CD4-positive, alpha-beta T cell (primary cell): ENCODE data around the gene TMEM233. TPM values are rescaled to one million over a fixed set of nuclear protein-coding genes. Genes with fewer than 3 reads are reported as not detected.

Experiments
- ATAC-seq: fragments of 200-7000 bp; cut with Tn5 transposase; one replicate; pipeline ENCODE4 v1.10.0; 2022; ENCODE audit warnings: mild to moderate bottlenecking; ENCODE audit not compliant: poor library complexity
- CTCF ChIA-PET: fragments of 350-600 bp; sonication (Branson Sonifier 250); formaldehyde crosslinking; loops from one replicate; lab custom pipeline; 2021; ENCODE audit warnings: antibody characterized with exemption, inconsistent platforms; lab: Charles Lee
- POLR2A ChIA-PET: fragments of 350-600 bp; sonication (Branson Sonifier 250); formaldehyde crosslinking; loops from one replicate; lab custom pipeline; 2021; ENCODE audit warnings: antibody characterized with exemption, inconsistent platforms; lab: Charles Lee
- DNase-seq, 14 experiments: peaks; one replicate each; pipeline ENCODE4 v3.0.0-alpha.2; 2013 to 2020; ENCODE audit warnings: mixed read lengths in 2 of 14
- H3K27ac ChIP-seq, 2 donors: one replicate each; pipeline versions ENCODE4 v1.5.1 to v1.7.0; 2013; ENCODE audit warnings: low read length in 2 of 2, low read depth in 1 of 2, mild to moderate bottlenecking in 1 of 2
- H3K27me3 ChIP-seq, 2 experiments: 1 replicate in 1 of 2; 2 replicates in 1 of 2; pipeline versions ENCODE4 v1.6.1 to v1.7.0; 2013; ENCODE audit warnings: low read length in 2 of 2, control low read depth in 1 of 2, mild to moderate bottlenecking in 1 of 2, moderate library complexity in 1 of 2; ENCODE audit not compliant: insufficient read depth in 2 of 2, control insufficient read depth in 1 of 2
- H3K36me3 ChIP-seq: one replicate; pipeline ENCODE4 v1.6.1; 2013; ENCODE audit warnings: low read length, control low read depth; ENCODE audit not compliant: insufficient read depth
- H3K4me1 ChIP-seq: one replicate; pipeline ENCODE4 v1.6.1; 2013; ENCODE audit warnings: low read length, control low read depth; ENCODE audit not compliant: insufficient read depth
- H3K4me3 ChIP-seq: one replicate; pipeline ENCODE4 v1.5.1; 2013; ENCODE audit warnings: mild to moderate bottlenecking, low read length, moderate library complexity
- H3K9me3 ChIP-seq, 2 experiments: 1 replicate in 1 of 2; 2 replicates in 1 of 2; pipeline versions ENCODE4 v1.6.1 to v1.7.0; 2013; ENCODE audit warnings: low read length in 2 of 2, mild to moderate bottlenecking in 2 of 2, control low read depth in 1 of 2, moderate library complexity in 1 of 2; ENCODE audit not compliant: control insufficient read depth in 1 of 2, insufficient read depth in 1 of 2
- H3K27ac Mint-ChIP-seq: one replicate; pipeline ENCODE4 v1.8.0; 2020; ENCODE audit warnings: mixed read lengths
- H3K27me3 Mint-ChIP-seq: one replicate; pipeline ENCODE4 v1.8.0; 2021; ENCODE audit warnings: mixed read lengths
- H3K36me3 Mint-ChIP-seq: one replicate; pipeline ENCODE4 v1.8.0; 2021; ENCODE audit warnings: low read depth, mixed read lengths
- H3K4me1 Mint-ChIP-seq: one replicate; pipeline ENCODE4 v1.8.0; 2021; ENCODE audit warnings: low read depth, mixed read lengths
- H3K4me3 Mint-ChIP-seq: one replicate; pipeline ENCODE4 v1.8.0; 2020; ENCODE audit warnings: mild to moderate bottlenecking, mixed read lengths
- H3K9me3 Mint-ChIP-seq: one replicate; pipeline ENCODE4 v1.8.0; 2020; ENCODE audit warnings: mixed read lengths
- CTCF ChIP-seq: fragments of 200-600 bp; IDR thresholded peaks from one replicate; pipeline ENCODE4 v1.8.0; 2022; ENCODE audit warnings: antibody characterized with exemption, mild to moderate bottlenecking
- intact Hi-C, 2 experiments: fragments of 100-400 bp; cut with DNase I in 1 of 2; cut with micrococcal nuclease in 1 of 2; formaldehyde crosslinking; loops; one replicate each; pipeline versions ENCODE4 v1.15.1 to v1.9.0; 2023 to 2025; cut with DNase I, micrococcal nuclease
- total RNA-seq, 174 experiments: library from RNA in 2 of 174; stranded (reverse) in 2 of 174; gene quantifications; one replicate each; pipeline ENCODE4 v1.2.3 and lab custom pipeline; 2021 to 2026

Gene TMEM233
- total RNA-seq, 2 experiments from 2014 or later, result not detected

- H3K4me3 Mint-ChIP-seq, result no peak overlapping the region
- intact Hi-C loops, result no loop called here
- POLR2A ChIA-PET, result no interaction called here
- H3K9me3 ChIP-seq, result no peaks in the 10 kb centered on the region
- no peaks in the 10 kb centered on the region for H3K27me3 ChIP-seq
- no peak overlapping the region for H3K27ac ChIP-seq
- H3K36me3 ChIP-seq, result peaks cover 74% of the 10 kb centered on the region
- no peak for TF ChIP-seq CTCF
- DNase-seq (no peak), ATAC-seq (no peak)
- no peaks in the 10 kb centered on the region for H3K27me3 Mint-ChIP-seq
- H3K4me1 ChIP-seq, result peaks cover 11% of the 10 kb centered on the region
- H3K4me3 ChIP-seq, result no peak overlapping the region
- CTCF ChIA-PET, result interaction anchor here (1.1 kb wide), 1 partner anchor 21 kb away, joined by 3 read pairs; no protein-coding TSS in a partner anchor
- peaks cover 9% of the 10 kb centered on the region for H3K4me1 Mint-ChIP-seq
- no peaks in the 10 kb centered on the region for H3K9me3 Mint-ChIP-seq
- H3K27ac Mint-ChIP-seq, result no peak overlapping the region
- H3K36me3 Mint-ChIP-seq, result peaks cover 72% of the 10 kb centered on the region
Observed at GRCh38 chr12:119679490-119679889, 85.9 kb downstream of the TMEM233 start.

- peaks cover 9% of the 10 kb centered on the region for H3K4me1 Mint-ChIP-seq
- ChIA-PET CTCF (no interaction called here), POLR2A (interaction anchor here (1.3 kb wide), 1 partner anchor 13 kb away, joined by 5 read pairs; the partner anchor contains the start of gene PRKAB1)
- H3K27me3 ChIP-seq, result no peaks in the 10 kb centered on the region
- intact Hi-C loops, result no loop called here
- H3K9me3 Mint-ChIP-seq, result no peaks in the 10 kb centered on the region
- no peak overlapping the region for H3K27ac ChIP-seq
- DNase-seq, result no peak
- no peaks in the 10 kb centered on the region for H3K9me3 ChIP-seq
- no peaks in the 10 kb centered on the region for H3K27me3 Mint-ChIP-seq
- peaks cover 58% of the 10 kb centered on the region for H3K36me3 ChIP-seq
- peaks cover 11% of the 10 kb centered on the region for H3K4me1 ChIP-seq
- H3K4me3 Mint-ChIP-seq, result no peak overlapping the region
- no peak overlapping the region for H3K4me3 ChIP-seq
- no peak for TF ChIP-seq CTCF
- no peak for ATAC-seq
- H3K27ac Mint-ChIP-seq, result no peak overlapping the region
- H3K36me3 Mint-ChIP-seq, result peaks cover 56% of the 10 kb centered on the region
Observed at GRCh38 chr12:119681111-119681510, 87.5 kb downstream of the TMEM233 start.

- Mint-ChIP-seq H3K36me3 (peaks cover 47% of the 10 kb centered on the region), H3K27ac (peak overlapping the region; percentile 66), H3K27me3 (no peaks in the 10 kb centered on the region), H3K9me3 (no peaks in the 10 kb centered on the region), H3K4me3 (no peak overlapping the region), H3K4me1 (peaks cover 9% of the 10 kb centered on the region)
- peaks cover 50% of the 10 kb centered on the region for H3K36me3 ChIP-seq
- H3K27ac ChIP-seq, result no peak overlapping the region
- H3K9me3 ChIP-seq, result no peaks in the 10 kb centered on the region
- no peak overlapping the region for H3K4me3 ChIP-seq
- ATAC-seq (no peak), DNase-seq (peak in 1 of 14 experiments; percentile 19)
- intact Hi-C loops, result no loop called here
- H3K4me1 ChIP-seq, result peaks cover 11% of the 10 kb centered on the region
- ChIA-PET POLR2A (interaction anchor here (1.3 kb wide), 1 partner anchor 14 kb away, joined by 5 read pairs; the partner anchor contains the start of gene PRKAB1), CTCF (interaction anchor here (1.1 kb wide), 1 partner anchor 29 kb away, joined by 3 read pairs; no protein-coding TSS in a partner anchor)
- H3K27me3 ChIP-seq, result no peaks in the 10 kb centered on the region
- no peak for TF ChIP-seq CTCF
Observed at GRCh38 chr12:119681728-119682638, 88.4 kb downstream of the TMEM233 start.
